HG03469 (cell line): Measurements from ENCODE around the gene LIF.
"Not testable (repeated sequence)": the region's sequence is repeated elsewhere in the genome, so short reads cannot be mapped to it uniquely, and the experiment has no call there.

Experiments used
- ATAC-seq: cut with Tn5 transposase; IDR thresholded peaks from one replicate; pipeline ENCODE4 v1.9.1; 2021; ENCODE audit warnings: mild to moderate bottlenecking, moderate library complexity, moderate number of reproducible peaks; ENCODE audit not compliant: unreplicated experiment

The LIF gene

DNA sequence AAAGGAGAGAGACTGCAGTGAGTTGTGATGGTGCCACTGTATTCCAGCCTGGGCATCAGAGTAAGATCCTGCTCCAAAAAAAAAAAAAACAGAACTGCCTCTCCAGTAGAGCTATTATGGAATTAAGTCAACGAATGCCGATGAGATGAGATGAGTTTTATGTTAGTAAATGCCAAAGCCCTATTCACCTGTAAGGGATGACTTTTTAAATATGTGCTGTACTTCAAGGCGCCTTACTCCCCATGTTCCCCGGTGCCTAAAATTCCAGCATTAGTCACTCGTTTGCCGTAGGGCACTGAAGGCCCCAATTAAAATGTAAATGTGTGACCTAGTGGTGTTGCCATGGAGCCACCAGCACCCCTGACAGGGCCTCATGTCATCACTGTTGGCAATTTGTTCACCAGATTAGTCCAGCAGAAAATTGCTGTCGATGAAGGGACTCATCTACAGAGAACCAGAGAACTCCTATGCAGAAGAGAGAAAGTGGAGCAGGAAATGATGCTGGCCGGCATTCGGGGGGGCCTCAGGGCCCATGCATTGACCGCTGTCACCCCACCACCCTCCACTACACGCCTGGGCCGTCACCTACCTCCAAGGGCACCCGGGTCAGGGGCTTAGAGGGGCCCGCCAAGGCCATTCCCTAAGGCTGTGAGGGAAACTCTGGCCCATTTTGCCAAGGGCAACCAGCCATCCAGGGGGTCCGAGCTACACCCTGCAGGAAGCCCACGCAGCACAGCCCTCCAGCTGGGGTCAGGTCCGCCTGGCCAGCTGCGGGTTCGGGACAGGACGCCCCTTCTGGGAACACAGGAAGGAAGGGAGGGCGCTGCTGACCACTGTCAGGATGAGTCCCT, 17.8 kb downstream of the LIF start:
- no peak for ATAC-seq

DNA sequence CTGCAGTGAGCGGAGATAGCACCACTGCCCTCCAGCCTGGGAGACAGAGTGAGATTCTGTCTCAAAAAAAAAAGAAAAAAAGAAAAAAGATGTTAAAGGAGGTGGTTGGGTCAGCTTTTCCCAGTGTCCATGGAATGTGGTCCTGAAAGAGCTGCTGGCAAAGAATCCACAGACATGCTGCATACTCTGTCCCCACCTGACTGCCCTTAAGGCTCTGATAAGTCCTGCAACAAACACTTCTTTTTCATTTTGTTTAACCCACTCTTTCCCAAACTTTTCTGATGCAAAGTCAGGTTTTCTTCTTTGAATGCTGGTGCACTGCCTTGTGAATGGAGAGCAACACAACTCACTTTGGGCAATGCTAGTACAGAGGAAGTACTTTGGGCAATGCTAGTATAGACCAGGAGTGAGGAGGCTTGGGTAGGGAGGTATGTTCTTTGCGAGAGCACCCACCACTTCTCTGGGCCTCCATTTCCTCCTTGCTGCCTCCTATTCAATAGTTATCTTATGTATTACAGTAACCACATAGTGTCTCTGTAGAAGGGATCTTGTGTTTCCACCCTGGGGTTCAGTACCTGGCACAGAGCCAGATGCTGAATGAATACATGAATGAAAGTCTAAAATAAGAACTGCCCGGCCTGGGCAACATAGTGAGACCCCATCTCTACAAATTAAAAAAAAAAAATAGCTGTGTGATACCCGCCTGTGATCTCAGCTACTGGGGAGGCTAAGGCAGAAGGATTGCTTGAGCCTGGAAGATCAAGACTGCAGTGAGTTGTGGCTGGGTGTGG, 18.9 kb downstream of the LIF start:
- no peak for ATAC-seq

DNA sequence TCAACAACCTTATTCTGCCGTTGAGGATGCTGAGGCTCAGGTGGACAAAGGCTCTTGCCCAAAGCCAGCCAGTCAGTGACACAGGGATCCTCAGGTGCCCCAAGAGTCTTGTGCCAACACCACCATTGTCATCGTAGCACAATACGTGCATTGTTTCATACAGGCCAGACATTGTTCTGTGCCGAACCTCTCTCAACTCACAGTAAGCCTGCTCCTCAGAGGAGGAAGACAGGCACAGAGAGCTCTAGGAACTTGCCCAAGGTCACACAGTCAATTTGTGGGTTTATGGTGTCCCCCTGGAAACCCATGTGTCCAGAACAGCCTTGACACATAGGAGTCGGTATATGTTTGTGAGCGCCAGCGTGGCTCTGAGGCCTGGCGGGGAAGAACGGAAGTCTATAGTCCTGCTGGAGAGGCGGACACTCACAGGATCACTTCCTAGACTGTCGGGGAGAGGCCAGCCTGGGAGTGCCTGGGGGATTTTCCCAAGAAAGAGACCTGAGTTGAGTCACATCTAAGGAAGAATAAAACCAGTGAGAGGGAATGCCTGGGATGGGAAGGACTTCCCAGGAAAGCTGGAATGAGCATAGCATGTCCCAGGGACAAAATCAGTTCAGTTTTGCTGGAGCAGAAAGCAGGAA, 20.2 kb downstream of the LIF start:
- ATAC-seq = no peak

DNA sequence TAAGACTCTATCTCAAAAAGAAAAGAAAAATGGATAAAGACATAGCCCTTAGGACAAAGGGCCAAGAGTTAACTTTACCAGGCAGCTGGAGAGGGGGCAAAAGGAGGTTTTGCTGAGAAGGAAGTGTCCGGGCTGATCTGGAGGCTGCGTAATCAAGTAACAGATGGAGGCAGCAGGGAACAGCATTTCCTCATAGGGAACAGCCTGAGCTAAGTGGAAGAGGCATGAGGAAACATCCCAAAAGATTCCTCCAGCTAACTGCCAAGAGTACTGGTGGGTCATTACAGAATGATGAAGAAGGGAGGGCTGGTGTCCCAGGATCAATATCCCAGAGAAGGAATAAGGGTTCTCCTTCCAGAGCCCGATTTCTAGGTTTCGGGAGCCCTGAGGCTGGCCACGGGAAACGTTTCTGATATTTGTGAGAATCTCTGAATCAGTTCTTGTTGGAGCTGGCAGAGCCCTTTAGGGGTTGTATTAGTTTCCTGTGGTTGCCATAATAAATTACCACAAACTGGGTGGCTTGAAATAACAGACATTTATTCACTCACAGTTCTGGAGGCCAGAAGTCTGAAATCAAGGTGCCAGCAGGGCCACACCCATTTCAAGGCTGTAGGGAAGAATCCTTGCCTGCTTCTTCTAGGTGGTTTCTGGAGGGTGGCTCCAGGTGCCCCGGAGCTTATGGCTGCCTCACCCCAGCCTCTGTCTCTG, 21.2 kb downstream of the LIF start:
- ATAC-seq = no peak

DNA sequence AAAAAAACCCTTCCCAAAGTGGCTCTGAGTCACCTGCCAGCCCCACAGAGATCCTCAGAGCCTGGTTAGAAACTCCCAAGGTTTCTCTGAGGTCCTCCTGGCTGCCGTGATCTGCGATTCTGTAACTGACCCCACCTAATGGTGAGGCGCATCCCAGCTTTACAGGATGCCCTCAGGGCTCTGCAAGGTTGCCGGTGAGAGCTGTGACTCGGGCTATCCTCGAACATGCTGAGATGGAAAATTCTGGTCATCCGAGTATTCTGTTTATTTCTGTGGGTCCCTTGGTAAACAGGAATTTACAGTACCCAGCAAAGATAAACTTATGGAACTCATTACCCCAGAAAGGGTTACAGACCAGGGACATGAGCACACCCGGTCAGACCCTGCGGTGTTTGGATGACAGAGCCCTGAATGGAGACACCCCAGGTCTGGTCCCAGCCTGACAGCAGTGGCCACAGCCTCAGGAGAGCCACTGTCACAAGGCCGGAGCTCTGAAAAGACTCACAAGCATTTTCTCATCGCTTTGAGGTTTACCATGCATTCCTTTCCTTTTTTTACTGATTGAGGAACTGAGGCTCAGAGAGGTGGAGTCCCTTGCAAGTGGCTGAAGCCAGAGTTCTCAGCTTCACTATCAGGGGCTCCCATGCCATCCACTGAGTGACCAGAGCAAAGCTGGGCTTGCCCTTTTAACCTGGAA, 22.2 kb downstream of the LIF start:
- ATAC-seq = no peak

DNA sequence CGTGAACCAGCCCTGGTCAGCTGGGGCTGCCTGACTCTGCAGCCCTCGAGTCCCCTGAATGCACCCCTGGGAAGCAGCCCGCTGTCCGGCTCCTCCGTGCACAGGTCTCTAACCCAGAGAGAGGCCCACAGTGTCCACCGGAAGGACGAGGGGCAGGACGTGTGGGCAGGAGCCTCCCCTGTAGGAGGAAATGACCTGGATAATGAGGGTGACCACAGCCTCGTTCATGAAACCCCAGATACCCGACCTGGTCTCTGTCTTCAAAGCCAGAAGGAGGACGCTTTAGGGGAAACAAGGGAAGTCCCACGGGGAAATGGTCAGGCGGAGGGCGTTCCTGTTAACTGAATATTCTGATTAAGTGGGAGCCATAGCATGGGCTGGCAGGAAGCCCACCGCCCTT, 23.3 kb downstream of the LIF start:
- ATAC-seq = no peak

DNA sequence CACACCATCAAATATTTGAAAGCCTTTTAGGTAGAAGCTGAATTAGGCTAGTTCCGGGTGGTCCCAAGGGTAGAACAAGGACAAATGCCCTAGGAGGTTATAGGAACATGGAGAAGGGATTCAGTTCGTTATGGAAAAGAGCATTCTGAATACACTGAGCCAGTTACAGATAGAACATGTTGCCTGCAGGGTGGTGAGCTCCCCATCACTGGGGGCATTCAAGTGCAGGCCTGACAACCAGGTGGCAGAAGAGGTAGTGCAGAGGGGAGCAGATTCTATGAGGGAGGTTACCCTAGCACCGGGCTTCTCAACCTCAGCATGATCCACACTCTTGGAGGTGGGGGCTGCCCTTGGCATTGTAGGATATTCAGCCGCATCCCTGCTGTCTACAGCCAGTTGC, 24.2 kb downstream of the LIF start:
- no peak for ATAC-seq

DNA sequence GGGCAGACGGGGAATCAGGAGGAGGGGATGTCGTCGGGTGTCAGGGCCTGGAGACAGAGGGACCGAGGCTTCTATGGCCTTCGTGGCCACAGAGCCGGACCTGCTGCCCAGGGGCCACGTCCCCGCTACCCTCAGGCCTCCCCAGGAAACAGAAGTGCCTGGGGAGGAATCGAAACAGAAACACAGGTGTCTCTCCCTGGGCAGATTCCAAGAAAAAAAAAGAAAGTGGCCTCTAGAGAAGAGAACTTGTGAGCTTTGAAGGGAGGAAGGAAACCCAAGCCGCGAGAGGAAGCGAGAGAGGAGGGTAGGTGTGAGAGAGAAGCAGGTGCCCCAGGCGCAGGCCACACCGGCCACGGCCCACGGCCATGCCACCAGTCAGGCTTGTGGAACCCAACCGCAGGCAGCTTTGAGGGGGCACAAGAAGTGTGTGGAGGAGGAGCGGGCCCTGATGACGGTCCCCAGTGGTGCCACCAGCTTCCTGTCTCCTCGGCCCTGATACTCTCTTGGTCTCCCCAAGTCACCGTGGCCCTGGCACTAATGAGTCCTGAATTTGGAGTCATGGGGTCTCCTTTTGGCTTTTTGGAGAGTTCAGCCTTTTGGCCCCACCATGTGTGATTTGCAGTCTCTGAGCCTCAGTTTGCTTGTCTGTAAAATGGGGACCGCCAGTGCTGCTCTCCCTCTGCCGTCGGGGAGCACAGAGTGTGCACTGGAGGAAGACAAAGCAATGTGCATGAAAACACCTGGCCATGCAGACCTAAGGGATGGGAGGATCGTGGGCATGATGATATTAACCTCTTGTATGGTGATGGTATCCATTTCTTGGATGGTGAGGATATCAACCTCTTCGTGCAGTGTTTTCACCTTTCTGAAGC, 25.2 kb downstream of the LIF start:
- ATAC-seq = no peak

DNA sequence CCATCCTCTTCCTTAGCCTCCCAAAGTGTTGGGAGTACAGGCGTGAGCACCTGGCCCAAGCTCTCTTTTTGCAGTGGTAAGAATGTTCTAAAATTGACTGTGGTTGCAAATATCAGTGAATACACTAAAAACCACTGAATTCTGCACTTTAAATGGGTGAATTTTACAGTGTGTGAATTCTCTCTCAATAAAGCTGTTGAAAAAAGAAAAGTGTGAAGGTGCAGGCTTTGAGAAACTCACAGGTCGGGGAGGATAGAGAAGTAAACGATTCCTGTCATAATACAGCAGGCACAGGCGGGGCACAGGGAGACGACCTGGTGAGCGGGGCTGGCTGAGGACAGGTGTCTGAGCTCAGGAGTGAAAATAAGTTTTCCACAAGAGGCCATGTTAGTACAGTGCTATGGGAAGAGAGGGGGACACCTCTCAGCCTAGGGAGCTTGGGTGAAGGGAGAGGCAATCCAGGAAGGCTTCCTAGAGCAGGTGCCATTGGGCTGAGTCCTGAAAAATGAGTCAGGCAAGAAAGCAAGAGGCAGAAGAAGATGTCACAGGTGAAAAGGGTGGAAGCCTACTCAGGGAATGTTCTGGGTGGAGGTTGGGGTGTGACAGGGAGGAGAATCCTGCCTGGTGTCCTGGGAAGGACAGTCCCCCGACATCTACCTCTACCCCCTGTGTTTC, 26.1 kb downstream of the LIF start:
- no peak for ATAC-seq

DNA sequence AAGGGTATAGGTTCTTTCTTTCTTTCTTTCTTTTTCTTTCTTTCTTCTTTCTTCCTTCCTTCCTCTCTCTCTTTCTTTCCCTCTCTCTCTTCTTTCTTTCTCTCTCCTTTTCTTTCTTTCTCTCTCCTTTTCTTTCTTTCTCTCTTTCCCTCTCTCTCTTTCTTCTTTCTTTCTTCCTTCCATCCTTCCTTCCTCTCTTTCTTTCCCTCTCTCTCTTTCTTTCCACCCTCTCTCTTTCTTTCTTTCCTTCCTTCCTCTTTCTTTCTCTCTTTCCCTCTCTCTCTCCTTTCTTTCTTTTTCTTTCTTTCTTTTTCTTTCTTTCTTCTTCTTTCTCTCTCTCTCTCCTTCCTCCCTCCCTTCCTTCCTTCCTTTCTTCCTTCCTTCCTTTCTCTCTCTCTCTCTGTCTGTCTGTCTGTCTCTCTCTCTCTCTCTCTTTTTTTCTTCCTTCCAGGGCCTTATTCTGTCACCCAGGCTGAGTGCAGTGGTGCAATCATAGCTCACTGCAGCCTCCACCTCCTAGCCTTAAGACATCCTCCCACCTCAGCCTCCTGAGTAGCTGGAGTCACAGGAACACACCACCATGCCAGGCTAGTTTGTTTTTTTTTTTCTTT, 26.8 kb downstream of the LIF start:
- no peak for ATAC-seq

DNA sequence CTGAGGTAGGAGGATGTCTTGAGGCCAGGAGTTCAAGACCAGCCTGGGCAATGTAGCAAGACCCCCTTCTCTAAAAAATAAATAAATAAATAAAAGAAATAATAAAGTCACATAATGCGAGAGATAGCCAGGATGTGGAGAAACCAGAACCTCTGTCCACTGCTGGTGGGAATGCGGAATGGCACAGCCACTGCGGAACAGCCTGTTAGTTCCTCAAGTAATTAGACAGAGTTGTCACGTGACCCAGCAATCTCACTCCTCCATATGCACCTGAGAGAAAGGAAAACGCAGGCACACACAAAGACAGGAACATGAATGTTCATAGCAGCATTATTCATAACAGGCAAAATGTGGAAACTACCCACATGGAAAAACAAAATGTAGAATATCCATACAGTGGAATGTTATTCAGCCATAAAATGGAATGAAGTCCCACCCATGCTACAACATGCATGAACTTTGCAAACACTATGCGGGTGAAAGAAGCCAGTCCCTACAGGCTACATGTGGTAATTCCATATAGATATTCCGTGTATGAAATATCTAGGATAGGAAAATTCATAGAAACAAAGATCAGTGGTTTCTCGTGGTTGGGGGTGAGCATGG, 27.4 kb downstream of the LIF start:
- no peak for ATAC-seq

DNA sequence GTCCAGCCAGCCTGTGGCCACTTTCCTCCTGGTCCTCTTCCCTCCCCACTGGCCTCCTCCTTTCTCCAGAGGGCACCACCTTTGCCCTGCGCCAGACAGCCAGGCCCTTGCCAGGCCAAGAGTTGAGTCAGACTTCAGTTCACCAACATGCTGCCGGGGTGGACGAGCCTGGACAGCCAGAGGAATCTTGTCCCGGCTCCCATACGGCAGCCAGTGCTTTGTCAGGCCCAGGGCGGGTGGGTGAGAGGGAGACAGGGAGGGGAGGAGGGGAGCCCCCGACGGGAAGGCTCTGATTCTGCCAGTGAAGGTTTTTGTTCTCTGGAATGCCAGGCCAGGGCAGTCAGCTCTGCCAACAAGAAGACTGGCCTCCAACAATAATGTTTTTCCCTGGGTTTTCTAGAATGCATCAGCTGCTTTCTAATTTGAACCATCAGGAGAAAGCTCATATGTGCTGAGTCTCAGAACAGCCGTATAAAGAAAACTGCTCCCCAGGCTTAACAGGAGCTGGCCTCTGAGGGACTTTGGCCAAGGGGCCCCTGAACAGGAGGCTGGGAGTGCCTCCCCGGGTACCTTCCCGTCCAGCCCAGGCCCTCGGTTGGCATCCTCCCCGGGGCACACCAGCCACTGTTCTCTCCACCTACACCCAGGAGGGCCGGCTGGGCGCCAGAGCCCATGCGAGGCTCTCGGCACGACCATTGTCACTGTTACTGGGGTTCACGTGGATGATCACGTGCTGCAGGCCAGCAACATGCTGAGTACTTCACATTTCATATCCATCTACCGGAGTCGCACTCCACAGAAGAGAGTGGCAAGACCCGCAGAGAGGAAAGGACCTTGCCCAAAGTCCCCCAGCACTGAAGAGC, 28.6 kb downstream of the LIF start:
- no peak for ATAC-seq

DNA sequence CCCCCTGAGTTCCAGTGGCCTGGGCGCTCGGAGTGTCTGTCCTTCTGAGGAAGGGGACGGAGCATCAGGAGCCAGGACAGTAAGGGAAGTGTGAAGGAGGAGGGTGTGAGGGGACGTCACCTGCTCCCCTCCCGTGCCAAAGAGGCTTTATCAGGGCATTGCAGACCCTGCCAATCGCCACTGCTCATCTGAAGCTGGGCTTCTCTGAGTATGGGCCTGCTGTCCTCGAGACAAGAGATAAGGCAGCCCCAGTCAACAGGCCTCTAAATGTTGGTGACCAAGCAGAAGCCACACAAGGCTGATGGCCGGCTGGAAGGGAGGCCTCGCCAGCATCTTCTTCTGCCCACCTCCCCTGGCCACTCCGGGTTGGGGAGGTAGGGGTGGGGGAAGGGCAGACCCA, 29.8 kb downstream of the LIF start:
- ATAC-seq = no peak

DNA sequence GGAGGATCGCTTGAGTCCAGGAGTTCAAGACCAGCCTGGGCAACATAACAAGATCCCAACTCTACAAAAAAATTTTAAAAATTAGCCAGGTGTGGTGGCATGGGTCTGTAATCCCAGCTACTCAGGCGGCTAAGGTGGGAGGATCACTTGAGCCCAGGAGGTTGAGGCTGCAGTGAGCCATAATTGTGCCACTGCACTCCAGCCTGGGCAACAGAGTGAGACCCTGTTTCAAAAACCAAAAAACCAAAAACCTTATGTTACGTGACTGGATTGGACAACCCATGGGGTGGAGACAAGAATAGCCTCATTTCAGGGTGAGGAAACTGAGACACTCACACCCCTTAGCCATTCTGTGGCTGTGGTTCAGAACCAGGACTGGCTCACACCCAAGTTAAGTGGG, 30.3 kb downstream of the LIF start:
- ATAC-seq = not testable (repeated sequence)

DNA sequence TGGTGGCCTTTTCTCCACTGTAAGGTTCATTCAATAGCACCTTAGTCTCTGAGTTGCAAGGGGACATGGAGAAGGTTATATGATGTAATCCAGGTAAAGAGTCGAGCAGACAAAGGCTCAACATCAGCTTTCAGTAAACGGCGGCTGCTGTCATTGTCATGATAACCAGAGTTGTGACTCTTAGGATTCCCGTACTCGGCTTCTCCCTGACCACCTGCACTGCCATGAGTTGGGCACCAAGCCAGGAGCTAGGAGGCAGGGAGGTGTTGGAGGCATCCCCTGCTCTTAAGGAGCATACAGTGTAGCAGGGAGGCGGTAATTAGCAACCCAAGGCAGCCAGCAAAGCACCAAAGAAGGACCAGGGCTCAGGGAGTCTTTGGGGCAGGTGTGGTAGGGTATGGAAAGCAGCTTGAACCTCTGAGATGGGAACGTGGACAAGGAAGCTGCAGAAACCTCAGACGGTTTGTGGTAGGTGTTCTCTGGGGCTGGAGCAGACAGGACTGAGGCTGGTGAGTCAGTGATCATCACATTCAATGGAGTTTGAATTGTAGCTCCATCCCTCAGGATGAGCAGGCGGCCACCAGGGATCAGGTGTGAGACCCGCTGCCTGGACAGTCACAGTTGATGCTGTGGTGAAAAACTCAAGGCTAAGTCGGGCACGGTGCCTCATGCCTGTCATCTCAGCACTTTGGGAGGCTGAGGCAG, 31.7 kb downstream of the LIF start:
- ATAC-seq = no peak

DNA sequence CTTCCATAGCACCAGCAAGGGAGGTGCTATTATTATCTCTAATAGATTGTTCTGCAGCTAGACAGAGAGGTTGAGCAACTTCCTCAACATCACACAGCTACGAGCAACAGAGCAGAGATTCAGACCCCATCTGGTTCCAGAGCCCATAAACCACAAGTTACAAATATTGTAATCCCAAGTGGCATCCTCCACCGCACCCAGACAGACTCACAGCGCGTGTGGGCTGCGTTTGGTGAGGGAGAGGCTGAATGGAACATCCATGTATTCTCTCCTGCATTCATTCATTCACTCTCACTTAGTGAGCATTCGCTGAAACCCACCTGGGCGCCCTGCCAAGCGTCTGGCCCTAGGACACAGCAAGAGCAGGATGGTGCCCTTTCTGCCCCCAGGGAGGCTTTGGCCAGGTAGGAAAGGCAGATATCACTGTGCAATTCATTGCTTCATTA, 33.5 kb downstream of the LIF start:
- no peak for ATAC-seq
